Upper lobe of left lung (tissue), 4 donors: ENCODE data around the gene CAMK2B.

Source experiments
- CTCF ChIP-seq, 6 experiments: fragments of 450-650 bp in 4 of 6; fragments of 200-600 bp in 2 of 6; sonication (generic) in 2 of 6; IDR thresholded peaks; one replicate each; pipeline ENCODE4 v1.5.1; 2016 to 2019; ENCODE audit warnings: antibody characterized with exemption in 6 of 6
- POLR2A ChIP-seq, 4 donors: fragments of 450-650 bp; IDR thresholded peaks; one replicate each; pipeline ENCODE4 v1.5.1; 2016 to 2017; ENCODE audit warnings: antibody characterized with exemption in 4 of 4, mild to moderate bottlenecking in 2 of 4
- POLR2AphosphoS5 ChIP-seq, 2 donors: sonication (generic); formaldehyde crosslinking; IDR thresholded peaks; one replicate each; pipeline ENCODE4 v1.5.1; 2017; ENCODE audit warnings: antibody characterized with exemption in 2 of 2

- TF ChIP-seq CTCF (IDR thresholded peaks at IDR 0.05) (no peak), POLR2AphosphoS5 (IDR thresholded peaks at IDR 0.05) (no peak), POLR2A (IDR thresholded peaks at IDR 0.05) (no peak)
These were observed 95.1 kb downstream of the CAMK2B start for GRCh38 chr7:44230286-44230685.
